Iris pigment epithelial cell (primary cell): Measurements from ENCODE around the gene ERVV-1.
"Not testable (repeated sequence)": the region's sequence is repeated elsewhere in the genome, so short reads cannot be mapped to it uniquely, and the experiment has no call there.

Source experiments
- DNase-seq: peaks from one replicate; pipeline ENCODE4 v3.0.0-alpha.2; 2011; ENCODE audit warnings: low read depth

Gene ERVV-1

DNA sequence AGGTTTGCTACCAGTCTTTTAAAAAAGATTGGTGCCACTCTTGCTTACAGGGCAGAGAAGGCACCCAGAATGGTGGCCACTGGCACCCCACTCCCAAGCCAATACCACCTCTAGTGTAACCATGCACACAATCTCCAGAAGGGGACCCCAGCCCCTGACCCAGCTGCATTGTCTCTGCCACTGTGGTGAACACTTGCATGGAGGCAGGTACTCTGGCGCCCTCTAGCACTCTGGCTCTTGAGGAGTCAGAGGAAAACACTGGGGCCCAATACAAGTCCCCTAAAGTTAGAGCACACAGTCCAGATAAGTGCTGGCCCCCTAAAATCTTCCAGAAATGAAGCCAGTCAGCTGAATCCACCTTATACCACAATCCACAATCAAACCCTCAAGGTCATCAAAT, 6.0 kb downstream of the ERVV-1 start:
- peak; percentile 19 for DNase-seq

DNA sequence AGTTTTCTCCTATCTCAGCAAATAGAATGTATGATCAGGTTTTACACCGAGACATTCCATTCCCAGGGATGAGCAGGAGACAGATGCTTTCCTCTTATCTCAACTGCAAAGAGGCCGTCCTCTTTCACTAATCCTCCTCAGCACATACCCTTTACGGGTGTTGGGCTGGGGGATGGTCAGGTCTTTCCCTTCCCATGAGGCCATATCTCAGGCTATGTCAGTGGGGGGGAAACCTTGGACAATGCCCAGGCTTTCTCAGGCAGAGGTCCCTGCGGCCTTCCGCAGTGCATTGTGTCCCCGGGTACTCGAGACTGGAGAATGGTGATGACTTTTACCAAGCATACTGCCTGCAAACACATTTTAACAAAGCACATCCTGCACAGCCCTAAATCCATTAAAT, 14.6 kb downstream of the ERVV-1 start:
- DNase-seq: not testable (repeated sequence)

DNA sequence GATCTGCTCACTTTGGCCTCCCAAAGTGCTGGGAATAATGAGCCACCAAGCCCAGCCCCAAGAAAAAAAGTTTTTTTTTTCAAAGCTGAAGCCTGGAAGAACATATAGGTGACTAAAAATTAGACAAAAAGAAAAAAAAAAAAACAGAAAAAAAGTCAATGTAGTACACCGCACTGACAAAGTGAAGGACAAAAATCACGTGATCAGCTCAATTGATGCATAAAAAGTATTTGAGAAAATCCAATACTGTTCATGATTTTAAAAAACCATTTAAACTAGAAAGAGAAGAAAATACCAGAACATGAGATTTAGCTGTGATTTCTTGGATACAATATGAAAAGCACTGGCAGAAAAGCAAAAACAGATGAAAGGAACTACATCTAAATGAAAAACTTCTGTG, 20.3 kb downstream of the ERVV-1 start:
- DNase-seq: no peak

DNA sequence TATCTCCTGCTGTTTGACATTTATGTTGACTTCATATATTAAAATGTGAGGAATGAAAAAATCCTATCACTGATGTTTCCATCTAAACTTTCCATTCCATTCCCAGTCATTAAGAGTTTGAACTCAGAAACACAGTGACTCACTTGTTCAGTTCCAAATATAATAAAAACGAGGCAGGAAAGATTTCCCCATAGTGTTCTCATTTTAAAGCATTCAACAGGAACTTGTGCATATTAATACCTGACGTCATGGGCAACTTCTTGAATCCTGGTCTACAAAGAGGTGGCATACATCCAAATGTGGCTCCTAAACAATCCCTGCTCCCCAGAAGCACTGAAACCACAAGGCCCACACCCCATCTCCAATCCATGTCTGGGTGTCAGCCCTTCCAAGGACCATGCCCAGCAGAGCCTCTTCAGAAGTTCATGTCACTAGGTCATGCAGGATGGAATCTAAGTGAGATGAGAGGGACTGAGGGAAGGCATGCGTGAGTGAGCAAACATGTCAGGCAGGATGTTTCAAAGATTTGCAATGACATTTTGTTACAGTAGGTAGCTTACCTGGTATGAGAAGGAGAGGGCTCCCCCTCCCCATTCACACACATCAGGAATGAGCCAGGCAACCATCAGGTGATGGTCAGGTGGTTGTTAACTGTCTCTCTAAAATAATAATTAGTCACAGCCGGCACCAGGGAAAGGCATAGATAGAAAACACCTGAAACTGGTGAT, 21.4 kb downstream of the ERVV-1 start:
- peak; percentile 3 for DNase-seq

DNA sequence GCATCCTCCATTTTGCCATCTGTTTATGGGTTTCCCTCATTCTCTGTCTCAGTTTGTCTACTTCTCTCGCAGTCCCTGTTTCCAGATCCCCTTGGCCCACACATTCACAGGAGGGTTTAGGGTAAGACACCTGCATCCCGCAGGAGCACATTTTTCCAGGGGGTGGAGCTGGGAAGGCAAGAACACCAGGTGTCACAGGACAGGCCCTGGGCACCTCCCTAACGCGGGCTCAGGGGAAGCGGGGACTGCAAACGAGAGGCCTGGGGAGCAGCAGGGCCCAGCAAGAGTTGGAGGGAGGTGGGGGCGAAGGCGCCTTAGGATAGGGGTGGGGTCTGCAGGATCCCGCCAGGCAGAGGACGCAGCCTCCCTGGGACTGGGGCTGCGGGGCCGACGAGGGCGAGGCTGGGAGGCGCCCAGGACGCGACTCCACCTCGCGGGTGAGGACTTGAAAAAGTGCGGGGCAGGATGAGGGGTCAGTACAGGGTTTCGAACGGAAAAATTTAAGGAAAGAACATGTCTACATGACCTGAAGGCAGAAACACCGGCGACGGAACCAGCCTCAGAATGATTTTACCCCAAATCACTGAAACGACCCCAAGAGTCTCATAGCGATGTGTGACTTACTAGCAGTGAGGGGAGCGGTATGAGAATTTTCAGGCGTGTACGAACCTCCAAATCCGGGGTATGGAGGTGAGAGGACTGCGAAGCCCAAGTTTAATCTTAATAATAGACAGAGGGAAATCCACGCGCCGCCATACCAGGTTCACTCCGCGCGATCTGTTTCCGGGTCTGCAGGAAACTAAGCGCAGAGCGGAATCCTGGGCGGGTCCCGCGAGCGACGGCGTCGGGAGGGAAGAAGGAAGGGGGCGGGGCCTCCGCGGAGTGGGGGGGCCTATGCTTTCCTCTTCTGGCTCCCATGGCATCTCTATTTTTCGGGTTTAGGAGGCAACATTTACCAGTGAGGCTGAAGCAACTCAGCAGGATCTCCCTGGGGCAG, 23.7 kb downstream of the ERVV-1 start:
- DNase-seq: peak; percentile 66

DNA sequence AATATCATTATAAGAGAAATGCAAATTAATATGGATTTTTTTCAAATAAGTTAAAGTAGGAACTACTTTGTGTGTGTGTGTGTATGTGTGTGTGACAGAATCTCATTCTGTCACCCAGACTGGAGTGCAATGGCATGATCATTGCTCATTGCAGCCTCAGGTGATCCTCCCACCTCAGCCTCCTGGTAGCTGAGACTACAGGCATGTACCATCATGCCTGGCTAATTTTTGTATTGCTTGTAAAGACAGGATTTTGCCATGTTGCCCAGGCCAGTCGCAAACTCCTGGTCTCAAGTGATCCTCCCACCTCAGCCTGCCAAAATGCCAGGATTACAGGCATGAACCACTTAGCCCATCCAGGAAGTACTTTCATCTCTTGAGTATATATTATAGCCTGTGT, 27.6 kb downstream of the ERVV-1 start:
- no peak for DNase-seq

DNA sequence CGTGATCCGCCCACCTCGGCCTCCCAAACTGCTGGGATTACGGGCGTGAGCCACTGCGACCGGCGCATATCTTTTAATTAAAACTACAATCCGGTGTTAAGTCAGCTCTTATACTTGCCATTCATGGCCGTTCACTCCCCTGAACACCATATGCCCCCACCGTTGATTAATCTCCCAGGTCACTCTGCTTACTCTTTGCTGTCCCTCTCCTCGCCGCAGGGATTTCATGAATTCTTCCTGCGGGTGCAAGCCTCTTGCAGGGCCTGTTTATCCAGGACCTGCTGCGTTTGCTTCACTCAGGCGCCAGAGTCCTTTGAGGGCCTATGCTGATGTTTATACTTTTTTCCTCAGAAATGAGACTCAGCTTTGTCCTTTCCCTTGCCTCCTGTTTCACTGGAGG, 31.8 kb downstream of the ERVV-1 start:
- no peak for DNase-seq

DNA sequence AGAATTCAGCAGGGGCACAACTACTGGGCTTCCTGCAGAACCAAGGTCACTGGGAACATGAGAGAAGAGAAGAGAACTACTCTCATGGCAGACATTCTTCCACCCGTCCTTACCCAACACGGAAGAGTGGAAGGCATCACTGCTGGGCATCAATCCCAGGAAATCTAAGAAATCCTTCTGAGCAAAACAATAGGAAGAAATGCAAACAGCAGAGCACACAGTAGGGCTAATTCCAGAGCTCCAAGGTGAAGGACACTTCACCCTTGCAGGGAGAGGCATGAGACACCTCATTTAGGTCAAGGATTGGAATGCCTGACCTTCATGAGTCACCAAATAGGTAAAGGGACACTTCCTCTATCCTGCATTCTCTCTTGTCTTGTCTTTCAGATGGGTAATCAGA, 33.7 kb downstream of the ERVV-1 start:
- no peak for DNase-seq

DNA sequence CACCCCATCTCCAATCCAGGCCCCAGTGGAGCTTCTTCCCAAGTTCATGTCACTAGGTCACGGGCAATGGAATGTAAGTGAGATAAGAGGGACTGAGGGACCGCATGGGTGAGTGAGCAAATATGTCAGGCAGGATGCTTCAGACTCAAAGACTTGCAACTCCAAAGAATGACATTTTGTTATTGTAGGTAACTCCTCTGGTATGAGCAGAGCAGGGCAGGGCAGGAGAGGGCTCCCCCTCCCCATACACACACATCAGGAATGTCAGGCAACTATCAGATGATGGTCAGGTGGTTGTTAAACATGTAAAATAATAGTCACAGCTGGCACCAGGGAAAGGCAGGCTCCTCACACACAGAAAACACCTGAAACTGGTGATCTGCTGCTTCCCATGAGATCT, 41.4 kb downstream of the ERVV-1 start:
- peak; percentile 38 for DNase-seq

DNA sequence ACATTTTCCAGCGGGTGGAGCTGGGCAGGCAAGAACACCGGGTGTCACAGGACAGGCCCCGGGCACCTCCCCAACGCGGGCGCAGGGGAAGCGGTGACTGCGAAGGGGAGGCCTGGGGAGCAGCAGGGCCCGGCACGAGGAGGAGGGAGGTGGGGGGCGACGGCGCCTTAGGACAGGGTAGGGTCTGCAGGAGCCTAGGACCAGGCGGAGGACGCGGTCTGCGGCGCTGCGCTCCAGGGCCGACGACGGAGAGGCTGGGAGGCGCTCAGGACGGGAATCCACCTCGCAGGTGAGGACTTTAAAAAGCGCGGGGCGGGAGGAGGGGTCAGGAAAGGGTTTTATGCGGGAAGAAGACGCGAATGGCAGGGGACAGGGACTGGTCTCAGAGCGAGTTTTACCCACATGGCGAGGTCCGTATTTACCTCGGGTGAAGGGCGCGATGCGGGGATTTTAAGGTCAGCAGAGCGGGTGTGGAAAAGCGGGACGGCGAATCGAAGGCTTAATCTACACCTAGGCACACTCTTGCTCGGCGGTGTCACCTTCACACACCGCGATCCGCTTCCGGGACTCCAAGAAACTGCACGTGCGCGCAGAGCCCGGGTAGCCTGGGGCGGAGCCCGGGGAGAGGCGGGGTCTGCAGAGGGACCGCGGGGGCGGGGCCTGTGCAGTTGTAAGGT, 44.3 kb downstream of the ERVV-1 start:
- no peak for DNase-seq
